ENCODE data around the gene TIAM2. TPM values are rescaled to one million over a fixed set of nuclear protein-coding genes. Genes with fewer than 3 reads are reported as not detected.
"Not testable (repeated sequence)": the region's sequence is repeated elsewhere in the genome, so short reads cannot be mapped to it uniquely, and the experiment has no call there.

Gene TIAM2
- total RNA-seq, 1 donor from 2014 or later: 24.6 TPM

GRCh38 chr6:155165029-155165710 lies 170.1 kb downstream of the TIAM2 start:
- DNase-seq (ENCODE audit: low spot score): no peak

GRCh38 chr6:155170519-155170918 lies 175.4 kb downstream of the TIAM2 start:
- DNase-seq (ENCODE audit: low spot score): no peak

- no peak for DNase-seq (ENCODE audit: low spot score)
These were observed 176.1 kb downstream of the TIAM2 start for GRCh38 chr6:155171109-155171746.

GRCh38 chr6:155171747-155172449 lies 176.8 kb downstream of the TIAM2 start:
- no peak for DNase-seq (ENCODE audit: low spot score)

- DNase-seq (ENCODE audit: low spot score): no peak
These were observed 178.4 kb downstream of the TIAM2 start for GRCh38 chr6:155173488-155173887.

GRCh38 chr6:155174576-155175211 lies 179.6 kb downstream of the TIAM2 start:
- peak; percentile 62 for DNase-seq (ENCODE audit: low spot score)

- DNase-seq (ENCODE audit: low spot score): peak; percentile 48
These were observed 182.3 kb downstream of the TIAM2 start for GRCh38 chr6:155177363-155177961.

GRCh38 chr6:155181498-155181897 lies 186.4 kb downstream of the TIAM2 start:
- no peak for DNase-seq (ENCODE audit: low spot score)

GRCh38 chr6:155182103-155182502 lies 187.0 kb downstream of the TIAM2 start:
- no peak for DNase-seq (ENCODE audit: low spot score)

GRCh38 chr6:155183095-155183494 lies 188.0 kb downstream of the TIAM2 start:
- DNase-seq (ENCODE audit: low spot score): no peak

GRCh38 chr6:155185041-155185440 lies 189.9 kb downstream of the TIAM2 start:
- DNase-seq (ENCODE audit: low spot score): not testable (repeated sequence)

GRCh38 chr6:155185544-155185943 lies 190.4 kb downstream of the TIAM2 start:
- no peak for DNase-seq (ENCODE audit: low spot score)

- DNase-seq (ENCODE audit: low spot score): no peak
These were observed 191.0 kb downstream of the TIAM2 start for GRCh38 chr6:155186052-155186658.

GRCh38 chr6:155187106-155187505 lies 192.0 kb downstream of the TIAM2 start:
- no peak for DNase-seq (ENCODE audit: low spot score)

GRCh38 chr6:155187994-155188706 lies 193.0 kb downstream of the TIAM2 start:
- no peak for DNase-seq (ENCODE audit: low spot score)

- no peak for DNase-seq (ENCODE audit: low spot score)
These were observed 193.8 kb downstream of the TIAM2 start for GRCh38 chr6:155188707-155189496.

GRCh38 chr6:155190677-155191076 lies 195.6 kb downstream of the TIAM2 start:
- no peak for DNase-seq (ENCODE audit: low spot score)

- no peak for DNase-seq (ENCODE audit: low spot score)
These were observed 198.4 kb downstream of the TIAM2 start for GRCh38 chr6:155193526-155193925.

GRCh38 chr6:155194399-155194798 lies 199.3 kb downstream of the TIAM2 start:
- DNase-seq (ENCODE audit: low spot score): no peak

- DNase-seq (ENCODE audit: low spot score): no peak
These were observed 200.8 kb downstream of the TIAM2 start for GRCh38 chr6:155195903-155196302.

Data from mucosa of gallbladder (tissue), 1 donor.